HCT116 (cell line): ENCODE measurements around the gene TTC23. TPM values are rescaled to one million over a fixed set of nuclear protein-coding genes. Genes with fewer than 3 reads are reported as not detected.

Experiments
- ATAC-seq: fragments of 200-7000 bp; cut with Tn5 transposase; 2 replicates; pipeline ENCODE4 v1.9.1; 2020; ENCODE audit warnings: mild to moderate bottlenecking, moderate library complexity
- BruUV-seq: library from RNA; stranded (reverse); fragments of 400-500 nt; replicated peaks from 2 replicates; lab custom pipeline; 2021; lab: Mats Ljungman, UMichigan
- CTCF ChIA-PET: fragments of 300-600 bp; sonication (Branson Sonifier 250); formaldehyde crosslinking; loops from one replicate; lab custom pipeline; 2021; ENCODE audit warnings: antibody characterized with exemption; lab: Charles Lee
- POLR2A ChIA-PET: fragments of 300-600, 350-600 bp; sonication (Branson Sonifier 250); formaldehyde crosslinking; loops from one replicate; lab custom pipeline; 2021; ENCODE audit warnings: antibody characterized with exemption; lab: Charles Lee
- RAD21 ChIA-PET, 2 experiments: fragments of 300-600 bp; sonication (Branson Sonifier 250); formaldehyde crosslinking; loops; one replicate each; lab custom pipeline; 2023; ENCODE audit warnings: low total read pairs in 2 of 2; ENCODE audit not compliant: uncharacterized antibody in 2 of 2, unreplicated experiment in 2 of 2, low non-redundant PET in 1 of 2; lab: Charles Lee
- DNase-seq: peaks from one replicate; pipeline ENCODE4 v3.0.0-alpha.2; 2010; ENCODE audit warnings: low read depth, low spot score
- H2AFZ ChIP-seq: fragments of 200-600 bp; shearing (Covaris generic), sonication (generic); 2 replicates; pipeline ENCODE4 v1.6.1; 2017; ENCODE audit warnings: low read depth, mixed run types, mixed read lengths, antibody characterized with exemption, low read length; ENCODE audit not compliant: poor library complexity, severe bottlenecking
- H3K27ac ChIP-seq: 2 replicates; pipeline ENCODE4 v1.5.1; 2012; ENCODE audit warnings: low read depth, low read length
- H3K27me3 ChIP-seq: fragments of 200-600 bp; sonication (generic); 2 replicates; pipeline ENCODE4 v1.6.1; 2016; ENCODE audit warnings: mixed run types, low read length, mixed read lengths; ENCODE audit not compliant: insufficient read depth
- H3K36me3 ChIP-seq, 2 experiments: fragments of 200-500 bp in 1 of 2; fragments of 200-600 bp in 1 of 2; sonication (Bioruptor generic) in 1 of 2; sonication (generic) in 1 of 2; 2 replicates each; pipeline versions ENCODE4 v1.5.1 to v1.6.1; 2014 to 2016; ENCODE audit warnings: low read length in 2 of 2, inconsistent platforms in 1 of 2, mixed read lengths in 1 of 2, mixed run types in 1 of 2; ENCODE audit not compliant: insufficient read depth in 2 of 2, control insufficient read depth in 1 of 2
- H3K4me1 ChIP-seq, 2 experiments: fragments of 200-600 bp in 1 of 2; sonication (generic) in 1 of 2; 2 replicates each; pipeline versions ENCODE4 v1.5.1 to v1.6.1; 2012 to 2017; ENCODE audit warnings: low read length in 2 of 2, inconsistent platforms in 1 of 2, mild to moderate bottlenecking in 1 of 2, mixed read lengths in 1 of 2, mixed run types in 1 of 2, moderate library complexity in 1 of 2; ENCODE audit not compliant: insufficient read depth in 2 of 2, control insufficient read depth in 1 of 2
- H3K4me2 ChIP-seq: fragments of 200-600 bp; sonication (generic); 2 replicates; pipeline ENCODE4 v1.6.1; 2017; ENCODE audit warnings: mixed run types, low read length, mixed read lengths
- H3K4me3 ChIP-seq, 2 experiments: fragments of 200-600 bp in 1 of 2; sonication (generic) in 1 of 2; replicated peaks in 1 of 2; 2 replicates each; pipeline ENCODE4 v1.5.1; 2011 to 2016; ENCODE audit warnings: low read length in 2 of 2, control low read depth in 1 of 2, low read depth in 1 of 2, mild to moderate bottlenecking in 1 of 2, mixed read lengths in 1 of 2, mixed run types in 1 of 2
- H3K79me2 ChIP-seq: fragments of 200-600 bp; sonication (generic); 2 replicates; pipeline ENCODE4 v1.6.1; 2017; ENCODE audit warnings: mild to moderate bottlenecking, mixed run types, low read length, moderate library complexity, mixed read lengths; ENCODE audit not compliant: insufficient read depth
- H3K9ac ChIP-seq: fragments of 200-600 bp; sonication (generic); 2 replicates; pipeline ENCODE4 v1.6.1; 2016; ENCODE audit warnings: low read length, mixed read lengths
- H3K9me2 ChIP-seq: fragments of 200-600 bp; sonication (generic), shearing (Covaris generic); 2 replicates; pipeline ENCODE4 v1.6.1; 2017; ENCODE audit warnings: mixed run types, mild to moderate bottlenecking, moderate library complexity; ENCODE audit not compliant: insufficient read depth
- H3K9me3 ChIP-seq, 2 experiments: fragments of 200-500 bp in 1 of 2; fragments of 200-600 bp in 1 of 2; sonication (Bioruptor generic) in 1 of 2; sonication (generic) in 1 of 2; 2 replicates each; pipeline ENCODE4 v1.6.1; 2014 to 2017; ENCODE audit warnings: low read length in 2 of 2, mixed read lengths in 2 of 2, inconsistent platforms in 1 of 2, low read depth in 1 of 2, mild to moderate bottlenecking in 1 of 2, mixed run types in 1 of 2, moderate library complexity in 1 of 2; ENCODE audit not compliant: control insufficient read depth in 1 of 2, insufficient read depth in 1 of 2
- H4K20me1 ChIP-seq: fragments of 200-600 bp; sonication (generic), shearing (Covaris generic); 2 replicates; pipeline ENCODE4 v1.6.1; 2017; ENCODE audit warnings: mixed run types, mild to moderate bottlenecking, moderate library complexity; ENCODE audit not compliant: insufficient read depth
- CBX3 ChIP-seq: IDR thresholded peaks from 2 replicates; pipeline ENCODE4 v1.6.1; 2012; ENCODE audit warnings: low read depth
- CEBPB ChIP-seq: IDR thresholded peaks from 2 replicates; pipeline ENCODE4 v1.6.1; 2012; ENCODE audit warnings: low read depth
- EGR1 ChIP-seq: IDR thresholded peaks from 2 replicates; pipeline ENCODE4 v1.6.1; 2012; ENCODE audit warnings: low read depth
- ELF1 ChIP-seq: IDR thresholded peaks from 2 replicates; pipeline ENCODE4 v1.6.1; 2012; ENCODE audit warnings: low read depth, borderline replicate concordance
- EZH2 ChIP-seq: fragments of 200-600 bp; sonication (generic); IDR thresholded peaks from 2 replicates; pipeline ENCODE4 v1.6.1; 2017; ENCODE audit warnings: antibody characterized with exemption, mixed run types
- EZH2phosphoT487 ChIP-seq: fragments of 200-600 bp; IDR thresholded peaks from 2 replicates; pipeline ENCODE4 v1.6.1; 2018; ENCODE audit warnings: antibody characterized with exemption, borderline replicate concordance
- FOSL1 ChIP-seq: IDR thresholded peaks from 2 replicates; pipeline ENCODE4 v1.6.1; 2012; ENCODE audit warnings: low read depth
- MAX ChIP-seq: IDR thresholded peaks from 2 replicates; pipeline ENCODE4 v1.6.1; 2012
- POLR2AphosphoS5 ChIP-seq: IDR thresholded peaks from 2 replicates; pipeline ENCODE4 v1.6.1; 2011; ENCODE audit warnings: mild to moderate bottlenecking, low read depth, low read length, moderate library complexity
- RAD21 ChIP-seq: IDR thresholded peaks from 2 replicates; pipeline ENCODE4 v1.6.1; 2012; ENCODE audit warnings: low read depth, mild to moderate bottlenecking
- REST ChIP-seq: IDR thresholded peaks from 2 replicates; pipeline ENCODE4 v1.6.1; 2012; ENCODE audit warnings: low read depth
- SIN3A ChIP-seq: IDR thresholded peaks from 2 replicates; pipeline ENCODE4 v1.6.1; 2012; ENCODE audit warnings: low read depth
- SP1 ChIP-seq: IDR thresholded peaks from 2 replicates; pipeline ENCODE4 v1.6.1; 2012; ENCODE audit warnings: low read depth
- SRF ChIP-seq: IDR thresholded peaks from 2 replicates; pipeline ENCODE4 v1.6.1; 2012; ENCODE audit warnings: low read depth
- TCF7L2 ChIP-seq: IDR thresholded peaks from 2 replicates; pipeline ENCODE4 v1.7.0; 2011; ENCODE audit warnings: borderline replicate concordance, inconsistent platforms; ENCODE audit not compliant: insufficient read depth, insufficient read length; ENCODE audit errors: extremely low read depth
- YY1 ChIP-seq: IDR thresholded peaks from 2 replicates; pipeline ENCODE4 v1.6.1; 2011; ENCODE audit warnings: low read length, low read depth, moderate library complexity, mild to moderate bottlenecking; ENCODE audit not compliant: insufficient replicate concordance; ENCODE audit errors: extremely low read depth
- ZBTB33 ChIP-seq: IDR thresholded peaks from 2 replicates; pipeline ENCODE4 v1.6.1; 2011; ENCODE audit warnings: mild to moderate bottlenecking, low read length, moderate library complexity; ENCODE audit not compliant: insufficient replicate concordance; ENCODE audit errors: extremely low read depth
- ZFX ChIP-seq: fragments of 450-650 bp; IDR thresholded peaks from 2 replicates; pipeline ENCODE4 v1.6.1; 2017
- ZNF274 ChIP-seq: fragments of 200-500 bp; sonication (Bioruptor generic); IDR thresholded peaks from 2 replicates; pipeline ENCODE4 v1.6.1; 2014; ENCODE audit warnings: mild to moderate bottlenecking, low read depth, low read length, inconsistent platforms
- intact Hi-C: fragments of 100-400 bp; cut with micrococcal nuclease; formaldehyde crosslinking; loops from 2 replicates; pipeline ENCODE4 v1.10.0; 2022
- total RNA-seq: library from RNA; stranded (reverse); gene quantifications from one replicate; pipeline ENCODE4 v1.2.1, GENCODE V29; 2021; ENCODE audit not compliant: unreplicated experiment

The TTC23 gene
- total RNA-seq, 1 experiment from 2014 or later = 10.2 TPM

- POLR2A ChIA-PET = no interaction called here
- H3K4me2 ChIP-seq = no peak overlapping the region
- ATAC-seq (no peak), DNase-seq (no peak)
- RAD21 ChIA-PET = no interaction called here
- no peaks in the 10 kb centered on the region for H3K27me3 ChIP-seq
- no peaks in the 10 kb centered on the region for H3K4me1 ChIP-seq
- H3K9me2 ChIP-seq = no peaks in the 10 kb centered on the region
- no peak overlapping the region for H2AFZ ChIP-seq
- no TSS peak for BruUV-seq
- intact Hi-C loops = no loop called here
- H4K20me1 ChIP-seq = no peaks in the 10 kb centered on the region
- no peak overlapping the region for H3K9ac ChIP-seq
- 0 out of 4 replicates have a peak, but pooled peaks cover 0 to 2% of the 10 kb centered on the region in 2 experiments for H3K36me3 ChIP-seq
- CTCF ChIA-PET = no interaction called here
- TF ChIP-seq CEBPB (no peak), ZNF274 (no peak), TCF7L2 (no peak), SRF (no peak), EGR1 (no peak), POLR2AphosphoS5 (no peak), CBX3 (no peak), REST (no peak), MAX (no peak), ELF1 (no peak), RAD21 (no peak), ZBTB33 (no peak), EZH2phosphoT487 (no peak), ZFX (no peak), FOSL1 (no peak), SP1 (no peak), YY1 (no peak), SIN3A (no peak), EZH2 (no peak)
- no peak overlapping the region for H3K4me3 ChIP-seq
- H3K27ac ChIP-seq = no peak overlapping the region
- no peaks in the 10 kb centered on the region for H3K79me2 ChIP-seq
- H3K9me3 ChIP-seq = no peaks in the 10 kb centered on the region
These were observed 74.6 kb downstream of the TTC23 start for GRCh38 chr15:99174567-99175395.
